Peyer's patch (tissue), 4 donors: ENCODE data around the gene KLRK1. TPM values are rescaled to one million over a fixed set of nuclear protein-coding genes. Genes with fewer than 3 reads are reported as not detected.
"Not testable (repeated sequence)": the region's sequence is repeated elsewhere in the genome, so short reads cannot be mapped to it uniquely, and the experiment has no call there.

ENCODE experiments used
- DNase-seq, 3 donors: peaks; one replicate each; pipeline ENCODE4 v3.0.0-alpha.2; 2017 to 2019
- H3K27ac ChIP-seq, 4 donors: fragments of 200-600 bp; sonication (generic); one replicate each; pipeline ENCODE4 v1.5.1; 2016 to 2019
- H3K27me3 ChIP-seq, 2 donors: fragments of 200-600 bp; sonication (generic); one replicate each; pipeline ENCODE4 v1.5.1; 2019
- H3K36me3 ChIP-seq, 3 donors: fragments of 200-600 bp; sonication (generic); one replicate each; pipeline ENCODE4 v1.5.1; 2016 to 2019
- H3K4me1 ChIP-seq, 4 donors: fragments of 200-600 bp; sonication (generic); one replicate each; pipeline ENCODE4 v1.5.1; 2016 to 2019
- H3K4me3 ChIP-seq, 4 donors: fragments of 200-600 bp; sonication (generic); 1 replicate in 3 of 4; 2 replicates in 1 of 4; pipeline ENCODE4 v1.5.1; 2016 to 2019; ENCODE audit warnings: mild to moderate bottlenecking in 1 of 4
- H3K9me3 ChIP-seq, 4 donors: fragments of 200-600 bp; sonication (generic); one replicate each; pipeline ENCODE4 v1.5.1; 2016 to 2019; ENCODE audit warnings: mild to moderate bottlenecking in 1 of 4
- CTCF ChIP-seq, 6 experiments: fragments of 450-650 bp in 4 of 6; fragments of 200-600 bp in 2 of 6; sonication (generic) in 1 of 6; IDR thresholded peaks; one replicate each; pipeline ENCODE4 v1.5.1; 2017 to 2019; ENCODE audit warnings: antibody characterized with exemption in 6 of 6, mild to moderate bottlenecking in 3 of 6, moderate library complexity in 1 of 6
- POLR2A ChIP-seq, 2 donors: fragments of 450-650 bp; IDR thresholded peaks; one replicate each; pipeline ENCODE4 v1.5.1; 2017; ENCODE audit warnings: antibody characterized with exemption in 2 of 2, mild to moderate bottlenecking in 2 of 2, moderate library complexity in 2 of 2
- total RNA-seq, 4 donors: library from RNA; depleted of rRNA; stranded (reverse); fragments of >200 nt; gene quantifications; one replicate each; pipeline ENCODE4 v1.1.0, GENCODE V29; 2016

KLRK1 gene
- total RNA-seq, 4 donors from 2014 or later: 3.3 to 17.9 (median 6.6) TPM

GRCh38 chr12:10339053-10339840 lies 50.6 kb downstream of the KLRK1 start:
- Histone ChIP-seq H3K36me3 (no peaks in the 10 kb centered on the region), H3K9me3 (no peaks in the 10 kb centered on the region), H3K4me1 (no peaks in the 10 kb centered on the region), H3K4me3 (no peak overlapping the region), H3K27ac (no peak overlapping the region), H3K27me3 (no peaks in the 10 kb centered on the region)
- no peak for DNase-seq
- TF ChIP-seq CTCF (IDR thresholded peaks at IDR 0.05): no peak
- TF ChIP-seq POLR2A (IDR thresholded peaks at IDR 0.05): no peak

DNA sequence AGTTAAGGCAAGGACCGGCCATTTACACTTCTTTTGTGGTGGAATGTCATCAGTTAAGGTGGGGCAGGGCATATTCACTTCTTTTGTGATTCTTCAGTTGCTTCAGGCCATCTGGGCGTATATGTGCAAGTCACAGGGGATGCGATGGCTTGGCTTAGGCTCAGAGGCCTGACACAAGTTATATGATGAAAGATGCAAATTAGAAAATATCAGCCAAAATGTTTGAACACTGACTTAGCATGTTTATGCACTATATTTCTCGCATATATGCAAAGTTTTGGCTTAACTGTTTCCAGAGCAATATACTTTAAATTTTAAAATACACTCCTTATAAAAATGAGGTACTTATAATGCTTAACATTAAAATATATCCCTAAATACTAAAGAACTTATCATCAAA lies 51.4 kb downstream of the KLRK1 start:
- not testable (repeated sequence) for DNase-seq, H3K36me3 ChIP-seq, H3K27me3 ChIP-seq, H3K9me3 ChIP-seq, H3K27ac ChIP-seq, H3K4me3 ChIP-seq, H3K4me1 ChIP-seq

DNA sequence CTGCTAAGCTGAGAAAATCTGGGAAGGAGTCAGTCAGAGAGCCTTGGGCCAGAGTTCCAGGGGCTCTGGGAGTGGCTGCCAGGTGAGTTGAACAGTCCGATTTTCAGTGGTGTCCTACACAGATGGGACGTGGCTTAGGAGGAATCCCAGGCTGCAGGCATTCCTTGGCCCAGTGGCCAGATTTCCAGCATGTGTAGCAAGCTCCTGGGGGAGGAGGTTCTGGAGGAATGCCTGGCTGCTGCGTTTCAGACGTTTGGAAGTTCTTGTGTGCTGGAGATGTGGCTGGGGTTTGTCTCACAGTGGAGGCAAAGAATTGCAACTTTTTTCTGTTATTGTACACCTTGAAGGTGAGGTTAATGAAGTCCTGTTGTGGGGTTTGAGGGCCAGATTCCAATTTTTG lies 53.6 kb downstream of the KLRK1 start:
- H3K27me3 ChIP-seq, H3K27ac ChIP-seq, H3K36me3 ChIP-seq, DNase-seq, H3K9me3 ChIP-seq, H3K4me1 ChIP-seq, H3K4me3 ChIP-seq: not testable (repeated sequence)

GRCh38 chr12:10331642-10332239 lies 58.1 kb downstream of the KLRK1 start:
- H3K27ac ChIP-seq: no peak overlapping the region
- no peaks in the 10 kb centered on the region for H3K27me3 ChIP-seq
- no peak for TF ChIP-seq POLR2A (IDR thresholded peaks at IDR 0.05)
- peak in 4 of 6 experiments; percentile 56 to 84 (median 81) for TF ChIP-seq CTCF (IDR thresholded peaks at IDR 0.05)
- H3K36me3 ChIP-seq: no peaks in the 10 kb centered on the region
- no peaks in the 10 kb centered on the region for H3K4me1 ChIP-seq
- H3K9me3 ChIP-seq: no peaks in the 10 kb centered on the region
- no peak for DNase-seq
- no peak overlapping the region for H3K4me3 ChIP-seq

DNA sequence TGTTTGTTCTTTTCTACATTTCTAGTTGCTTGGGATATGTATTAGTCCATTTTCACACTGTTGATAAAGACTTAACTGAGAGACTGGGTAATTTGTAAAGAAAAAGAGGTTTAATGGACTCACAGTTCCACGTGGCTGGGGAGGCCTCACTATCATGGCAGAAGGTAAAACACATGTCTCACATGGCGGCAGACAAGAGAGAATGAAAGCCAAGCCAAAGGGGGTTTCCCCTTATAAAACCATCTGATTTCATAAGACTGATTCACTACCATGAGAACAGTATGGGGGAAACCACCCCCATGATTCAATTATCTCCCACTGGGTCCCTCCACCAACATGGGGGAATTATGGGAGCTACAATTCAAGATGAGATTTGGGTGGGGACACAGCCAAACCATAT lies 61.1 kb downstream of the KLRK1 start:
- H3K36me3 ChIP-seq, H3K4me1 ChIP-seq: not testable (repeated sequence)

More for the DNA sequence above, 61.1 kb downstream of the KLRK1 start:
- H3K9me3 ChIP-seq, H3K27ac ChIP-seq, H3K4me3 ChIP-seq, DNase-seq, H3K27me3 ChIP-seq: not testable (repeated sequence)

Other genes with a start within 250 kb of the KLRK1 start
- gene OLR1, start 217.9 kb downstream of the KLRK1 start, total RNA-seq: not detected
- gene TMEM52B, start 211.0 kb downstream of the KLRK1 start, total RNA-seq: not detected
- 100 to 1,000 TPM in 1 of 4 donors, 10 to 100 TPM in 3; 47.4 to 138 (median 70.2) TPM for gene GABARAPL1, start 177.2 kb downstream of the KLRK1 start, total RNA-seq
- 1 to 10 TPM in 3 of 4 donors, under 1 TPM in 1; under 0.01 to 8.4 (median 5.4) TPM for gene KLRD1, start 82.2 kb downstream of the KLRK1 start, total RNA-seq
- gene KLRC4, start 19.7 kb upstream of the KLRK1 start, total RNA-seq: 1 to 10 TPM in 3 of 4 donors, not detected in 1; 2.1 to 5.8 (median 5.6) TPM
- 1 to 10 TPM in 2 of 4 donors, not detected in 2; 1.6 to 2.8 TPM for gene KLRC3, start 30.6 kb upstream of the KLRK1 start, total RNA-seq
- 1 to 10 TPM in 3 of 4 donors, not detected in 1; 1.8 to 8.3 (median 4.7) TPM for gene KLRC2, start 46.0 kb upstream of the KLRK1 start, total RNA-seq
- 1 to 10 TPM in 3 of 4 donors, not detected in 1; 1.3 to 3.3 (median 1.9) TPM for gene KLRC1, start 63.3 kb upstream of the KLRK1 start, total RNA-seq
- gene EIF2S3B, start 115.8 kb upstream of the KLRK1 start, total RNA-seq: 1 to 10 TPM in 2 of 4 donors, not detected in 2; 1.5 to 1.7 TPM
- 10 to 100 TPM in 2 of 4 donors, 1 to 10 TPM in 2; 7.7 to 28.9 (median 9.8) TPM for gene MAGOHB, start 223.6 kb upstream of the KLRK1 start, total RNA-seq